ENCODE data around the gene ZMYM3. TPM values are rescaled to one million over a fixed set of nuclear protein-coding genes. Genes with fewer than 3 reads are reported as not detected.

ZMYM3 gene
- total RNA-seq, 4 donors from 2014 or later, result 12.4 to 17.5 (median 15.0) TPM

- intact Hi-C loops (cut with DNase I; ENCODE audit: low total_unique reads), result no loop called here
- H3K4me3 ChIP-seq (ENCODE audit: low read depth, poor library complexity, severe bottlenecking), result peak overlapping the region; percentile 60
- no peak for DNase-seq (ENCODE audit: low spot score in 2 of 2)
- TF ChIP-seq CTCF (IDR thresholded peaks at IDR 0.05) (no peak), POLR2A (IDR thresholded peaks at IDR 0.05) (no peak)
- WGBS, 2 donors, result 3 to 44% methylated on average over 26 to 28 of the region's 35 CpGs
Measured at GRCh38 chrX:71253253-71254091, 468 bp downstream of the ZMYM3 start.

- intact Hi-C loops (cut with DNase I; ENCODE audit: low total_unique reads), result no loop called here
- no peak for DNase-seq (ENCODE audit: low spot score in 2 of 2)
- H3K4me3 ChIP-seq (ENCODE audit: low read depth, poor library complexity, severe bottlenecking), result no peak overlapping the region
- TF ChIP-seq CTCF (IDR thresholded peaks at IDR 0.05) (no peak), POLR2A (IDR thresholded peaks at IDR 0.05) (no peak)
- WGBS, 2 donors, result 70 to 79% methylated on average over 2 of the region's 2 CpGs
Measured at GRCh38 chrX:71252221-71252620, 1.7 kb downstream of the ZMYM3 start.

- no peak overlapping the region for H3K4me3 ChIP-seq (ENCODE audit: low read depth, poor library complexity, severe bottlenecking)
- DNase-seq (ENCODE audit: low spot score in 2 of 2), result no peak
- TF ChIP-seq CTCF (IDR thresholded peaks at IDR 0.05), result no peak
- TF ChIP-seq POLR2A (IDR thresholded peaks at IDR 0.05), result no peak
- WGBS, 2 donors, result 56 to 64% methylated on average over 8 of the region's 8 CpGs
- intact Hi-C loops (cut with DNase I; ENCODE audit: low total_unique reads), result no loop called here
Measured at GRCh38 chrX:71251466-71251973, 2.4 kb downstream of the ZMYM3 start.

- no peak overlapping the region for H3K4me3 ChIP-seq (ENCODE audit: low read depth, poor library complexity, severe bottlenecking)
- TF ChIP-seq POLR2A (IDR thresholded peaks at IDR 0.05) (no peak), CTCF (IDR thresholded peaks at IDR 0.05) (no peak)
- WGBS, 2 donors, result 74 to 82% methylated on average over 9 of the region's 9 CpGs
- DNase-seq (ENCODE audit: low spot score in 2 of 2), result no peak
- intact Hi-C loops (cut with DNase I; ENCODE audit: low total_unique reads), result no loop called here
Measured at GRCh38 chrX:71250841-71251240, 3.1 kb downstream of the ZMYM3 start.

- intact Hi-C loops (cut with DNase I; ENCODE audit: low total_unique reads), result no loop called here
- TF ChIP-seq POLR2A (IDR thresholded peaks at IDR 0.05) (no peak), CTCF (IDR thresholded peaks at IDR 0.05) (no peak)
- WGBS, 2 donors, result 31 to 66% methylated on average over 1 to 2 of the region's 2 CpGs
- DNase-seq (ENCODE audit: low spot score in 2 of 2), result no peak
- no peak overlapping the region for H3K4me3 ChIP-seq (ENCODE audit: low read depth, poor library complexity, severe bottlenecking)
Measured at GRCh38 chrX:71245159-71245558, 8.8 kb downstream of the ZMYM3 start.

Measured in lower leg skin (tissue), 4 donors.